Sigmoid colon (tissue), 7 donors: ENCODE measurements around the gene FGL2. TPM values are rescaled to one million over a fixed set of nuclear protein-coding genes. Genes with fewer than 3 reads are reported as not detected.

Experiments used
- DNase-seq: peaks from one replicate; pipeline ENCODE4 v3.0.0-alpha.2; 2019
- H3K27ac ChIP-seq, 4 donors: fragments of 200-600 bp; sonication (generic); one replicate each; pipeline ENCODE4 v1.5.1; 2016 to 2019; ENCODE audit warnings: mild to moderate bottlenecking in 1 of 4
- H3K27me3 ChIP-seq, 3 donors: fragments of 200-600 bp; sonication (generic); one replicate each; pipeline ENCODE4 v1.5.1; 2019; ENCODE audit warnings: mild to moderate bottlenecking in 1 of 3
- H3K36me3 ChIP-seq, 4 donors: fragments of 200-600 bp; sonication (generic); one replicate each; pipeline ENCODE4 v1.5.1; 2016 to 2019
- H3K4me1 ChIP-seq, 4 donors: fragments of 200-600 bp; sonication (generic); one replicate each; pipeline ENCODE4 v1.5.1; 2017 to 2019
- H3K4me3 ChIP-seq, 4 donors: fragments of 200-600 bp; sonication (generic); one replicate each; pipeline ENCODE4 v1.5.1; 2017 to 2019; ENCODE audit warnings: mild to moderate bottlenecking in 2 of 4, moderate library complexity in 1 of 4
- H3K9me3 ChIP-seq, 4 donors: fragments of 200-600 bp in 3 of 4; sonication (generic) in 3 of 4; one replicate each; pipeline versions ENCODE4 v1.5.1 to v1.6.1; 2013 to 2019
- EP300 ChIP-seq, 4 donors: sonication (generic); formaldehyde crosslinking; IDR thresholded peaks; one replicate each; pipeline ENCODE4 v1.6.1; 2017; ENCODE audit warnings: antibody characterized with exemption in 4 of 4
- POLR2A ChIP-seq, 2 donors: fragments of 450-650 bp; IDR thresholded peaks; one replicate each; pipeline ENCODE4 v1.6.1; 2016; ENCODE audit warnings: antibody characterized with exemption in 2 of 2, mild to moderate bottlenecking in 2 of 2, moderate library complexity in 2 of 2
- POLR2AphosphoS5 ChIP-seq, 4 donors: sonication (generic); formaldehyde crosslinking; IDR thresholded peaks; one replicate each; pipeline ENCODE4 v1.6.1; 2017; ENCODE audit warnings: antibody characterized with exemption in 4 of 4
- whole genome bisulfite sequencing, 2 donors: extraction: QIAGEN DNeasy Blood & Tissue Kit; methylation state at CpG; one replicate each; pipeline ENCODE4 v1.1.7; 2013; 5-methylcytosine and 5-hydroxymethylcytosine counted together
- intact Hi-C: fragments of 100-400 bp; cut with DNase I; formaldehyde crosslinking; loops from one replicate; pipeline ENCODE4 v1.15.1; 2023
- polyA plus RNA-seq, 3 donors: library from polyadenylated mRNA; stranded (reverse); fragments of 200-250 nt; gene quantifications; one replicate each; pipeline ENCODE4 v1.2.3, GENCODE V29; 2013
- total RNA-seq, 4 donors: library from RNA; depleted of rRNA; stranded (reverse); fragments of >200 nt; gene quantifications; one replicate each; pipeline ENCODE4 v1.1.0, GENCODE V29; 2016
- TF ChIP-seq, protein P1 (sequence below), 4 experiments: fragments of 450-650 bp in 3 of 4; fragments of 200-600 bp in 1 of 4; IDR thresholded peaks; one replicate each; pipeline ENCODE4 v1.5.1; 2016 to 2019; ENCODE audit warnings: antibody characterized with exemption in 4 of 4, mild to moderate bottlenecking in 3 of 4, moderate library complexity in 2 of 4
- donor health status: healthy with polysubstance abuse.
- donor health status: Bipolar disorder and iron deficiency.
- donor health status: healthy.

FGL2 gene
- total and polyA plus RNA-seq, 7 donors = 15.0 to 97.4 (median 68.5) TPM

DNA sequence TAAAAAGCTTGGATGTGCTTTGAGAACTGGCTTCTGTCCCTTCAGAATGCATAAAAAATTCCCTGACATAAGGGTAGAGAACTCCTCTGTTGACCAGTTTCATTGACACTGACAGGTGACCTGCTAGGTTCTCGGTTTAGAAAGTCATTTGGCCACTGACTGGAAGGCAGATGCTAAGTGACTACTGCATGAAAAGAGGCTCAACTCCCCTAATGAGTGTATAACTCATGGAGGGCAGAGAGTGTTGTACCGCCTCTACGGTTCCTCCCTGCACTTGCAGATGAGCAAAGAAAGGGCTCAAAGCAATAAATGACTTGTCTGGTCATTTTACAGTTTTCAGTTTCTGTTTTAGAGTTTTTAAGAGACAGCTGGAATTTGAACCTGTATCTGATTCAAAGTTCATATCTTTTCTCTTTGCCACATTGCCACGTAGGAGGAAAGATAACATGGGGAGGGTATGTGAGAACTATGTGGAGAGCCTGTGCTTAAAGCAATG is 2.9 kb upstream of the FGL2 start:
- no peaks in the 10 kb centered on the region for H3K27me3 ChIP-seq
- no peak overlapping the region for H3K27ac ChIP-seq
- H3K4me1 ChIP-seq = peaks cover 0 to 33% (median 12%) of the 10 kb centered on the region in 4 donors
- WGBS, 2 donors = 66 to 71% methylated on average over 4 of the region's 4 CpGs
- intact Hi-C loops = no loop called here
- no peak overlapping the region for H3K4me3 ChIP-seq
- H3K9me3 ChIP-seq = no peaks in the 10 kb centered on the region
- H3K36me3 ChIP-seq = no peaks in the 10 kb centered on the region
- no peak for TF ChIP-seq EP300 (IDR thresholded peaks at IDR 0.05)
- TF ChIP-seq POLR2A (IDR thresholded peaks at IDR 0.05) = no peak
- TF ChIP-seq, protein P1, sequence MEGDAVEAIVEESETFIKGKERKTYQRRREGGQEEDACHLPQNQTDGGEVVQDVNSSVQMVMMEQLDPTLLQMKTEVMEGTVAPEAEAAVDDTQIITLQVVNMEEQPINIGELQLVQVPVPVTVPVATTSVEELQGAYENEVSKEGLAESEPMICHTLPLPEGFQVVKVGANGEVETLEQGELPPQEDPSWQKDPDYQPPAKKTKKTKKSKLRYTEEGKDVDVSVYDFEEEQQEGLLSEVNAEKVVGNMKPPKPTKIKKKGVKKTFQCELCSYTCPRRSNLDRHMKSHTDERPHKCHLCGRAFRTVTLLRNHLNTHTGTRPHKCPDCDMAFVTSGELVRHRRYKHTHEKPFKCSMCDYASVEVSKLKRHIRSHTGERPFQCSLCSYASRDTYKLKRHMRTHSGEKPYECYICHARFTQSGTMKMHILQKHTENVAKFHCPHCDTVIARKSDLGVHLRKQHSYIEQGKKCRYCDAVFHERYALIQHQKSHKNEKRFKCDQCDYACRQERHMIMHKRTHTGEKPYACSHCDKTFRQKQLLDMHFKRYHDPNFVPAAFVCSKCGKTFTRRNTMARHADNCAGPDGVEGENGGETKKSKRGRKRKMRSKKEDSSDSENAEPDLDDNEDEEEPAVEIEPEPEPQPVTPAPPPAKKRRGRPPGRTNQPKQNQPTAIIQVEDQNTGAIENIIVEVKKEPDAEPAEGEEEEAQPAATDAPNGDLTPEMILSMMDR (IDR thresholded peaks at IDR 0.05) = no peak
- no peak for TF ChIP-seq POLR2AphosphoS5 (IDR thresholded peaks at IDR 0.05)
- no peak for DNase-seq

DNA sequence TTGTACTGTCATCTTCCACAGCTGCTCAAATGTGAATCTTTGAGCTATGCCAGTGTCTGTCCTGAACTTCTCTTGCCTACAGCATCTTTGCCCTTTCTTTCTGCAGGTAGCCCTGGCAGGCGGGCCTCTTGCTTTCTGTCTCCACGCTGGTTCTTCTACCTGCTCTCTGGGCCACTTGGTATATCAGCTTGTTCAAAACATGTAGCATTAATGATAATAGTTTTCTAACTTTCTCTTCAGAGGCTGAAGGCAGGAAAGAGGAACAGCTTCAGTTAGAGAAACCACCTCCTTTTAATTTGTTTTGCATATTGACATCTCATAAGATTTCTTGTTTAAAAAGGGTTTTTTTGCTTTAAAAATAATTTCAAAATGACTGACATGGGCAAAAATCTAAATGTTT is 923 bp upstream of the FGL2 start:
- Histone ChIP-seq H3K4me1 (peaks cover 0 to 38% (median 19%) of the 10 kb centered on the region in 4 donors), H3K27ac (peak overlapping the region; percentile 67 to 89 (median 80)), H3K4me3 (peak overlapping the region in 2 of 4 donors; percentile 57 to 59), H3K9me3 (no peaks in the 10 kb centered on the region), H3K27me3 (no peaks in the 10 kb centered on the region), H3K36me3 (no peaks in the 10 kb centered on the region)
- intact Hi-C loops = no loop called here
- 74 to 76% methylated on average over 2 of the region's 2 CpGs for WGBS, 2 donors
- TF ChIP-seq POLR2AphosphoS5 (IDR thresholded peaks at IDR 0.05) (no peak), POLR2A (IDR thresholded peaks at IDR 0.05) (no peak), EP300 (IDR thresholded peaks at IDR 0.05) (no peak)
- TF ChIP-seq, protein P1 (IDR thresholded peaks at IDR 0.05) = no peak
- no peak for DNase-seq

DNA sequence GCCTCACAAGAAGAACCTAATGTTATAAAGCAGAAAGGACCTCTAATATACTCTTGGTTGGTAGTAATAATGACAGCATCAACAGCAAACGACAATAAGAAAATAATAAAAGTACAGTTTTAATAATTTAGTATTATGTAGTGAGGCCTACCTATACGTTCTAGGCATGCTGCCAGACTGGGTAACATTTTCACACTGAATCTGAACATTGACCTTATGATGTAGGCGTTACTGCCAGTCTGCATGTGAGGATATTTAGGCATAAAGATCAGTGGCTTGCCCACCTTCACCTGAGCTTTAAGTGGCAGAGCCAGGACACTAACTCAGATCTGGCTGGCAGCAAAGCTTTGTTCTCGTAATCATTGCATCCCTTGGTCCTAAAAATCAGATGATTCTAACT is 2.5 kb downstream of the FGL2 start:
- no peaks in the 10 kb centered on the region for H3K27me3 ChIP-seq
- H3K9me3 ChIP-seq = no peaks in the 10 kb centered on the region
- 20 to 68% methylated on average over 4 of the region's 4 CpGs for WGBS, 2 donors
- H3K27ac ChIP-seq = peak overlapping the region; percentile 67 to 89 (median 80)
- intact Hi-C loops = no loop called here
- H3K4me3 ChIP-seq = peak overlapping the region in 3 of 4 donors; percentile 57 to 62 (median 59)
- H3K36me3 ChIP-seq = no peaks in the 10 kb centered on the region
- TF ChIP-seq POLR2AphosphoS5 (IDR thresholded peaks at IDR 0.05) (no peak), EP300 (IDR thresholded peaks at IDR 0.05) (no peak), POLR2A (IDR thresholded peaks at IDR 0.05) (no peak)
- TF ChIP-seq, protein P1 (IDR thresholded peaks at IDR 0.05) = no peak
- peaks cover 0 to 38% (median 29%) of the 10 kb centered on the region in 4 donors for H3K4me1 ChIP-seq
- DNase-seq = no peak

DNA sequence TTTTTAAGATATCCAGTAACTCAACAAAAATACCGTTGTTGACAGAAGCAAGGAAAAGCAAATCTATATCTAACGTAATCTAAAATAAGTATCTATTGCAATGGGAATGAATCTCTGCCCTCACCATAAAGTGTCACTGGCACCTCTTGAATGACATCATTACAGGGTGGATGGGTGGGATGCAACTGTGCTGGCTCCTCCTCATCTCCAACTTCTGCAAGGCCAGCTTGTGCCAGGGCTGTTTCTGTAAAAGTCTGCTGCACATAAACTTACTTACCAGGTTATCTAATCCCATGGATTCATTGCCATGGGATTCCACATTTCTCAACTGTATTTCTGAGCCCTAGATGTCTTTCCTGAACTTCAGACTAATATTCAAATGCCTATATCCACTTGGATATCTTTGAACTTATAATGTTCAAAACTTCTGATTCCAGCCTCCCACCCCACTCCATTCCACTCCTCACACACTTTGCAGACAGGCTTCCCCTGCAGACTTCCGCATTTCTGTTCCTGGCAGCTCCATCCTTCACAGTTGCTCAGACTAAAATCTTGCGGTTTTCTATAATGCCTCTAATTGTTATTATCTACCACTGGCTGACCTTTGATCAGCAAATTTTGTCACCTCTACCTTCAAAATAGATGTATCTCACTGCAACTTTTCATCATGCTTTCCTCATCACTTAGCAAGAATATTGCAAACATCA is 10.7 kb downstream of the FGL2 start:
- Histone ChIP-seq H3K9me3 (no peaks in the 10 kb centered on the region), H3K36me3 (no peaks in the 10 kb centered on the region), H3K27ac (no peak overlapping the region), H3K4me1 (peaks cover 0 to 29% (median 16%) of the 10 kb centered on the region in 4 donors), H3K27me3 (no peaks in the 10 kb centered on the region), H3K4me3 (no peak overlapping the region)
- WGBS, 2 donors = 78 to 91% methylated on average over 4 of the region's 4 CpGs
- DNase-seq = no peak
- intact Hi-C loops = no loop called here
- no peak for TF ChIP-seq POLR2AphosphoS5 (IDR thresholded peaks at IDR 0.05)
- no peak for TF ChIP-seq POLR2A (IDR thresholded peaks at IDR 0.05)
- no peak for TF ChIP-seq EP300 (IDR thresholded peaks at IDR 0.05)
- TF ChIP-seq, protein P1 (IDR thresholded peaks at IDR 0.05) = no peak
